K562 (cell line): Measurements from ENCODE around the gene FLII. TPM values are rescaled to one million over a fixed set of nuclear protein-coding genes. Genes with fewer than 3 reads are reported as not detected.

Experiments
- CCAR2 ChIP-seq: fragments of 200-400 bp; formaldehyde crosslinking; IDR thresholded peaks from 2 replicates; pipeline ENCODE4 v1.6.1; 2017; ENCODE audit warnings: mild to moderate bottlenecking, low read depth, low read length
- EP300 ChIP-seq: IDR thresholded peaks from 2 replicates; pipeline ENCODE4 v1.6.1; 2012; ENCODE audit warnings: low read length, improper control_type of control experiment
- FOXK1 ChIP-seq: sonication (generic); formaldehyde crosslinking; IDR thresholded peaks from 2 replicates; pipeline ENCODE4 v1.8.0; 2022; ENCODE audit warnings: missing genetic modification reagents, mild to moderate bottlenecking, borderline replicate concordance
- MGA ChIP-seq: fragments of 450-650 bp; IDR thresholded peaks from 2 replicates; pipeline ENCODE4 v1.6.1; 2016; ENCODE audit warnings: mild to moderate bottlenecking, moderate library complexity
- PRPF4 ChIP-seq: fragments of 200-400 bp; formaldehyde crosslinking; IDR thresholded peaks from one replicate; pipeline ENCODE4 v1.6.1; 2017; ENCODE audit warnings: low read length, low read depth, mild to moderate bottlenecking; ENCODE audit not compliant: insufficient read depth, poor library complexity, severe bottlenecking
- RBFOX2 ChIP-seq: fragments of 200-400 bp; formaldehyde crosslinking; IDR thresholded peaks from 2 replicates; pipeline ENCODE4 v1.6.1; 2017; ENCODE audit warnings: low read depth, mild to moderate bottlenecking, low read length, moderate library complexity
- TFAP4 ChIP-seq: sonication (generic); formaldehyde crosslinking; IDR thresholded peaks from 2 replicates; pipeline ENCODE4 v1.8.0; 2022; ENCODE audit warnings: missing genetic modification reagents, mild to moderate bottlenecking, moderate library complexity, borderline replicate concordance
- TOE1 ChIP-seq, 2 experiments: fragments of 450-650 bp in 1 of 2; sonication (generic) in 1 of 2; formaldehyde crosslinking in 1 of 2; IDR thresholded peaks; 2 replicates each; pipeline versions ENCODE4 v1.7.1 to v1.8.0; 2016 to 2022; ENCODE audit warnings: borderline replicate concordance in 2 of 2, mild to moderate bottlenecking in 2 of 2, antibody characterized with exemption in 1 of 2, inconsistent platforms in 1 of 2, low read depth in 1 of 2, missing genetic modification reagents in 1 of 2, moderate library complexity in 1 of 2
- USF1 ChIP-seq: sonication (generic); formaldehyde crosslinking; IDR thresholded peaks from 2 replicates; pipeline ENCODE4 v1.9.0; 2022; ENCODE audit warnings: mild to moderate bottlenecking, missing genetic modification reagents
- YY1 ChIP-seq, 3 experiments: IDR thresholded peaks; 2 replicates each; pipeline ENCODE4 v1.6.1; 2011; ENCODE audit warnings: low read length in 2 of 3, mild to moderate bottlenecking in 2 of 3, moderate library complexity in 2 of 3, borderline replicate concordance in 1 of 3, control low read depth in 1 of 3, low read depth in 1 of 3; ENCODE audit not compliant: insufficient read depth in 3 of 3, insufficient replicate concordance in 2 of 3, control insufficient read depth in 1 of 3, insufficient read length in 1 of 3; ENCODE audit errors: extremely low read depth in 1 of 3
- ZBTB7A ChIP-seq: IDR thresholded peaks from 2 replicates; pipeline ENCODE4 v1.6.1; 2011; ENCODE audit warnings: low read depth, mild to moderate bottlenecking, low read length, moderate library complexity, borderline replicate concordance; ENCODE audit not compliant: control insufficient read depth
- ZFX ChIP-seq: sonication (generic); formaldehyde crosslinking; IDR thresholded peaks from 2 replicates; pipeline ENCODE4 v1.8.0; 2022; ENCODE audit warnings: mild to moderate bottlenecking, missing genetic modification reagents, moderate library complexity
- polyA plus RNA-seq, 8 experiments: library from polyadenylated mRNA; depleted of rRNA in 4 of 8; stranded (reverse) in 5 of 8; unstranded in 3 of 8; fragments of >200 nt; fragmentation: Nextera tagmentation in 2 of 8; fragmentation: Illumina TruSeq in 1 of 8; extraction: Ambion mirVana in 2 of 8; extraction: Trizol in 1 of 8; gene quantifications; 2 replicates each; pipeline versions ENCODE4 v1.2.1 to v1.2.3, GENCODE V29; 2011 to 2014; ENCODE audit warnings: inconsistent platforms in 1 of 8, missing spikeins in 1 of 8
- total RNA-seq, 7 experiments: library from RNA; depleted of rRNA in 6 of 7; stranded (reverse); fragments of >200 nt in 6 of 7; fragmentation: Illumina TruSeq in 2 of 7; extraction: Trizol in 2 of 7; gene quantifications; 2 replicates each; pipeline versions ENCODE4 v1.2.1 to v1.2.3, GENCODE V29; 2011 to 2021; ENCODE audit warnings: low replicate concordance in 1 of 7

Gene FLII
- total and polyA plus RNA-seq, 9 of the 15 experiments (the other 6 are each of a cell fraction or from before 2014, with no cell fraction given) = 11.7 to 126 (median 82.5) TPM

GRCh38 chr17:18258356-18259038 is at the start of gene FLII (continued):
- peak; percentile 45; the same call in 1 of the 2 replicates for TF ChIP-seq TFAP4
- TF ChIP-seq YY1 (IDR thresholded peaks at IDR 0.05; ENCODE audit: borderline replicate concordance in 1 of 3, control insufficient read depth in 1 of 3, extremely low read depth in 1 of 3, insufficient read depth in 3 of 3, insufficient read length in 1 of 3, insufficient replicate concordance in 2 of 3, low read depth in 1 of 3, low read length in 2 of 3) = peak in 1 of 3 experiments; percentile 38
- no peak for TF ChIP-seq EP300
- TF ChIP-seq MGA = peak; percentile 78
- peak; percentile 71 for TF ChIP-seq RBFOX2
- TF ChIP-seq USF1 (CRISPR knock-in tag) = no peak
- no peak for TF ChIP-seq TOE1 (IDR thresholded peaks at IDR 0.05; ENCODE audit: borderline replicate concordance)
- no peak for TF ChIP-seq TOE1 (CRISPR knock-in tag; IDR thresholded peaks at IDR 0.05; ENCODE audit: borderline replicate concordance, low read depth)
- no peak for TF ChIP-seq CCAR2
- no peak for TF ChIP-seq FOXK1 (CRISPR knock-in tag)
- TF ChIP-seq PRPF4 = no peak
- peak; percentile 87 for TF ChIP-seq ZFX (CRISPR knock-in tag)
- no peak for TF ChIP-seq ZBTB7A
